SU-DHL-6 (cell line): ENCODE results near the gene USP16.

Source experiments
- CTCF ChIP-seq: fragments of 200-600 bp; sonication (generic); IDR thresholded peaks from one replicate; pipeline ENCODE4 v1.5.1; 2017; ENCODE audit warnings: antibody characterized with exemption, mild to moderate bottlenecking, low read length, moderate library complexity; ENCODE audit not compliant: insufficient read depth, poor library complexity, severe bottlenecking
- EZH2phosphoT487 ChIP-seq: fragments of 200-600 bp; sonication (generic), shearing (Covaris generic); conservative IDR thresholded peaks from 2 replicates; pipeline ENCODE4 v1.6.1; 2018; ENCODE audit warnings: mild to moderate bottlenecking, antibody characterized with exemption, low read length, moderate library complexity, mixed read lengths

GRCh38 chr21:29053011-29053553, 28.6 kb downstream of the USP16 start:
- no peak for TF ChIP-seq CTCF
- TF ChIP-seq EZH2phosphoT487 = no peak
